ENCODE results near the gene RAB6B.

Gene RAB6B

GRCh38 chr3:133937061-133937686 lies 41.5 kb upstream of the RAB6B start:
- no peaks in the 10 kb centered on the region for H3K9me3 ChIP-seq (replicated peaks; ENCODE audit: low read length)
- no peak overlapping the region for H3K9ac ChIP-seq (ENCODE audit: low read depth, low read length)
- no peaks in the 10 kb centered on the region for H3K27me3 ChIP-seq (ENCODE audit: control insufficient read depth, insufficient read depth, low read length)
- H3K4me2 ChIP-seq (ENCODE audit: low read length): no peak overlapping the region
- H3K36me3 ChIP-seq (ENCODE audit: insufficient read depth, low read length): no peaks in the 10 kb centered on the region
- no peak overlapping the region for H3K4me3 ChIP-seq (ENCODE audit: low read length)
- H3K4me1 ChIP-seq (ENCODE audit: control insufficient read depth, insufficient read depth, low read length): peaks cover 9% of the 10 kb centered on the region

GRCh38 chr3:133935843-133936769 lies 40.4 kb upstream of the RAB6B start:
- H3K4me3 ChIP-seq (ENCODE audit: low read length): no peak overlapping the region
- peaks cover 2% of the 10 kb centered on the region for H3K4me1 ChIP-seq (ENCODE audit: control insufficient read depth, insufficient read depth, low read length)
- H3K27me3 ChIP-seq (ENCODE audit: control insufficient read depth, insufficient read depth, low read length): no peaks in the 10 kb centered on the region
- no peaks in the 10 kb centered on the region for H3K36me3 ChIP-seq (ENCODE audit: insufficient read depth, low read length)
- no peak overlapping the region for H3K9ac ChIP-seq (ENCODE audit: low read depth, low read length)
- no peaks in the 10 kb centered on the region for H3K9me3 ChIP-seq (replicated peaks; ENCODE audit: low read length)
- no peak overlapping the region for H3K4me2 ChIP-seq (ENCODE audit: low read length)

- Histone ChIP-seq H3K36me3 (ENCODE audit: insufficient read depth, low read length) (no peaks in the 10 kb centered on the region), H3K27me3 (ENCODE audit: control insufficient read depth, insufficient read depth, low read length) (no peaks in the 10 kb centered on the region), H3K4me1 (ENCODE audit: control insufficient read depth, insufficient read depth, low read length) (no peaks in the 10 kb centered on the region), H3K9ac (ENCODE audit: low read depth, low read length) (no peak overlapping the region), H3K4me2 (ENCODE audit: low read length) (no peak overlapping the region), H3K9me3 (replicated peaks; ENCODE audit: low read length) (no peaks in the 10 kb centered on the region), H3K4me3 (ENCODE audit: low read length) (no peak overlapping the region)
These were observed 39.5 kb upstream of the RAB6B start for GRCh38 chr3:133934996-133935842.

GRCh38 chr3:133934073-133934970 lies 38.6 kb upstream of the RAB6B start:
- Histone ChIP-seq H3K4me1 (ENCODE audit: control insufficient read depth, insufficient read depth, low read length) (no peaks in the 10 kb centered on the region), H3K27me3 (ENCODE audit: control insufficient read depth, insufficient read depth, low read length) (no peaks in the 10 kb centered on the region), H3K4me2 (ENCODE audit: low read length) (no peak overlapping the region), H3K4me3 (ENCODE audit: low read length) (no peak overlapping the region), H3K9me3 (replicated peaks; ENCODE audit: low read length) (no peaks in the 10 kb centered on the region), H3K9ac (ENCODE audit: low read depth, low read length) (no peak overlapping the region), H3K36me3 (ENCODE audit: insufficient read depth, low read length) (no peaks in the 10 kb centered on the region)

GRCh38 chr3:133933097-133934024 lies 37.7 kb upstream of the RAB6B start:
- Histone ChIP-seq H3K4me3 (ENCODE audit: low read length) (no peak overlapping the region), H3K4me2 (ENCODE audit: low read length) (no peak overlapping the region), H3K4me1 (ENCODE audit: control insufficient read depth, insufficient read depth, low read length) (no peaks in the 10 kb centered on the region), H3K27me3 (ENCODE audit: control insufficient read depth, insufficient read depth, low read length) (no peaks in the 10 kb centered on the region), H3K36me3 (ENCODE audit: insufficient read depth, low read length) (no peaks in the 10 kb centered on the region), H3K9ac (ENCODE audit: low read depth, low read length) (no peak overlapping the region), H3K9me3 (replicated peaks; ENCODE audit: low read length) (no peaks in the 10 kb centered on the region)

GRCh38 chr3:133932009-133932408 lies 36.3 kb upstream of the RAB6B start:
- H3K4me3 ChIP-seq (ENCODE audit: low read length): no peak overlapping the region
- H3K9me3 ChIP-seq (replicated peaks; ENCODE audit: low read length): no peaks in the 10 kb centered on the region
- peaks cover 8% of the 10 kb centered on the region for H3K4me1 ChIP-seq (ENCODE audit: control insufficient read depth, insufficient read depth, low read length)
- H3K4me2 ChIP-seq (ENCODE audit: low read length): no peak overlapping the region
- no peak overlapping the region for H3K9ac ChIP-seq (ENCODE audit: low read depth, low read length)
- no peaks in the 10 kb centered on the region for H3K27me3 ChIP-seq (ENCODE audit: control insufficient read depth, insufficient read depth, low read length)
- H3K36me3 ChIP-seq (ENCODE audit: insufficient read depth, low read length): no peaks in the 10 kb centered on the region

- H3K4me3 ChIP-seq (ENCODE audit: low read length): no peak overlapping the region
- H3K9me3 ChIP-seq (replicated peaks; ENCODE audit: low read length): no peaks in the 10 kb centered on the region
- no peak overlapping the region for H3K9ac ChIP-seq (ENCODE audit: low read depth, low read length)
- no peaks in the 10 kb centered on the region for H3K27me3 ChIP-seq (ENCODE audit: control insufficient read depth, insufficient read depth, low read length)
- H3K36me3 ChIP-seq (ENCODE audit: insufficient read depth, low read length): no peaks in the 10 kb centered on the region
- peaks cover 10% of the 10 kb centered on the region for H3K4me1 ChIP-seq (ENCODE audit: control insufficient read depth, insufficient read depth, low read length)
- no peak overlapping the region for H3K4me2 ChIP-seq (ENCODE audit: low read length)
These were observed 35.4 kb upstream of the RAB6B start for GRCh38 chr3:133931084-133931483.

GRCh38 chr3:133930341-133930933 lies 34.8 kb upstream of the RAB6B start:
- Histone ChIP-seq H3K4me3 (ENCODE audit: low read length) (no peak overlapping the region), H3K9me3 (replicated peaks; ENCODE audit: low read length) (no peaks in the 10 kb centered on the region), H3K4me2 (ENCODE audit: low read length) (no peak overlapping the region), H3K36me3 (ENCODE audit: insufficient read depth, low read length) (no peaks in the 10 kb centered on the region), H3K27me3 (ENCODE audit: control insufficient read depth, insufficient read depth, low read length) (no peaks in the 10 kb centered on the region), H3K9ac (ENCODE audit: low read depth, low read length) (no peak overlapping the region), H3K4me1 (ENCODE audit: control insufficient read depth, insufficient read depth, low read length) (peaks cover 10% of the 10 kb centered on the region)

- H3K4me3 ChIP-seq (ENCODE audit: low read length): no peak overlapping the region
- H3K9ac ChIP-seq (ENCODE audit: low read depth, low read length): no peak overlapping the region
- no peaks in the 10 kb centered on the region for H3K27me3 ChIP-seq (ENCODE audit: control insufficient read depth, insufficient read depth, low read length)
- H3K9me3 ChIP-seq (replicated peaks; ENCODE audit: low read length): no peaks in the 10 kb centered on the region
- H3K4me1 ChIP-seq (ENCODE audit: control insufficient read depth, insufficient read depth, low read length): peaks cover 10% of the 10 kb centered on the region
- no peaks in the 10 kb centered on the region for H3K36me3 ChIP-seq (ENCODE audit: insufficient read depth, low read length)
- no peak overlapping the region for H3K4me2 ChIP-seq (ENCODE audit: low read length)
These were observed 33.4 kb upstream of the RAB6B start for GRCh38 chr3:133928903-133929607.

All from skeletal muscle satellite cell (primary cell).